Tibial artery (tissue), 4 donors: ENCODE measurements around the gene BCAS1.

ENCODE experiments used
- DNase-seq, 2 donors: peaks; one replicate each; pipeline ENCODE4 v3.0.0-alpha.2; 2019
- H3K27ac ChIP-seq, 2 donors: fragments of 200-600 bp; sonication (generic) in 1 of 2; 1 replicate in 1 of 2; 2 replicates in 1 of 2; pipeline ENCODE4 v1.5.1; 2018 to 2019; ENCODE audit warnings: mild to moderate bottlenecking in 1 of 2
- H3K27me3 ChIP-seq, 2 donors: fragments of 200-600 bp; sonication (generic) in 1 of 2; one replicate each; pipeline versions ENCODE4 v1.5.1 to v1.6.0; 2016 to 2019
- H3K36me3 ChIP-seq, 3 donors: fragments of 200-600 bp; sonication (generic) in 2 of 3; one replicate each; pipeline ENCODE4 v1.5.1; 2016 to 2019; ENCODE audit warnings: mild to moderate bottlenecking in 2 of 3
- H3K4me1 ChIP-seq, 4 donors: fragments of 200-600 bp; sonication (generic) in 2 of 4; 1 replicate in 3 of 4; 2 replicates in 1 of 4; pipeline ENCODE4 v1.5.1; 2016 to 2019
- H3K4me3 ChIP-seq, 2 donors: fragments of 200-600 bp; sonication (generic) in 1 of 2; 1 replicate in 1 of 2; 2 replicates in 1 of 2; pipeline ENCODE4 v1.5.1; 2018 to 2019; ENCODE audit warnings: mild to moderate bottlenecking in 2 of 2
- H3K9me3 ChIP-seq, 3 donors: fragments of 200-600 bp; sonication (generic) in 1 of 3; one replicate each; pipeline ENCODE4 v1.5.1; 2016 to 2019
- intact Hi-C: fragments of 100-400 bp; cut with DNase I; formaldehyde crosslinking; loops from one replicate; pipeline ENCODE4 v1.15.0; 2023; ENCODE audit warnings: low total_unique reads
- TF ChIP-seq, protein P1 (sequence below), 2 experiments: fragments of 200-600 bp in 1 of 2; fragments of 450-650 bp in 1 of 2; IDR thresholded peaks; one replicate each; pipeline ENCODE4 v1.5.1; 2017 to 2019; ENCODE audit warnings: antibody characterized with exemption in 2 of 2, mild to moderate bottlenecking in 1 of 2, moderate library complexity in 1 of 2

The BCAS1 gene

DNA sequence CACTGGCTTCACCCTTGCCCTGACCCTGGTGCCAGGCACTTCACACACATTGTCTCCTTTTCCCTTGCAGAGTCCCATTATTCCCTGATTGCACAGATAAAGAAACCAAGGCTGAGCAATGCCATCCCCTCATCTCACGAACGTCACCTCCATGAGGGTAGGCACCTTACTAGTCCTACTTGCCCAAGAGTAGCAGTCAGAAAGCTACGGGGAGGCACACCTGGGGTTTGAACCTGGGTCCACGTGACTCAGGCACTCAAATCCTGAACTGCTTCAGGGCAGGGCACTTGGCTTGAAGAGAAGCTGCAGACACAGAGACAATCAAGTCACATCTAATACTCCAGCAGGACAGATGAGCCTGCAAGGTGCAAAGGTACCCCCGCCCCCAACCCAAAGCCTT, 1.9 kb downstream of the BCAS1 start:
- intact Hi-C loops = no loop called here

DNA sequence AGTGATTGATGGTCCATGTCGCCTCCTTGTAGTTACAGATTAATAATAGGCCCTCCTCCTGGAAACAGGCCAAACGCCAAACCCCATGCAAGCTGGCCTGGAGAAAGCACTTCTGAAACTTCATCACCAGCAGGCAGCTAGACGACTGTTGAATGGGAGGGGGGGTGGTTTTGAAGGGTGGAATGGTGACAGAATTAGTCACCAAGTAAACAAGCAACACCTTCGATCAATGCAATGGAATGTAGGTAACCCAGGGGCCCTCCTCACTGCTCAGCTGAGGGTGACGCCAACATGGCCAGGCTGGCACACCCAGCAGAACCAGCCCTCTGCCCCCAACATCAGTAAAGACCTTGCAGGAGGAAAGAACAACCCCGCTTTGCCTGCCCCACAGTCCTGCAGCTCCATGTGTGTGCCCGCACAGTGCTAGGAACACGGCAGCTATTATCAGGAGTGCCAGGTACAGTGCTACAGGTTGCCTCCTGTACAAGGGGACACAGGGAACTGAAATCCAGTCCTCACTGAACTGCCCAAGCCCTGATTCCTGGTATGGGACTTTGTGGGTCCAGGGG, 2.7 kb downstream of the BCAS1 start:
- Histone ChIP-seq H3K4me1 (no peaks in the 10 kb centered on the region), H3K4me3 (no peak overlapping the region), H3K9me3 (no peaks in the 10 kb centered on the region), H3K36me3 (no peaks in the 10 kb centered on the region), H3K27ac (no peak overlapping the region), H3K27me3 (peaks cover 0 to 16% of the 10 kb centered on the region in 2 donors)
- no peak for DNase-seq
- TF ChIP-seq, protein P1, sequence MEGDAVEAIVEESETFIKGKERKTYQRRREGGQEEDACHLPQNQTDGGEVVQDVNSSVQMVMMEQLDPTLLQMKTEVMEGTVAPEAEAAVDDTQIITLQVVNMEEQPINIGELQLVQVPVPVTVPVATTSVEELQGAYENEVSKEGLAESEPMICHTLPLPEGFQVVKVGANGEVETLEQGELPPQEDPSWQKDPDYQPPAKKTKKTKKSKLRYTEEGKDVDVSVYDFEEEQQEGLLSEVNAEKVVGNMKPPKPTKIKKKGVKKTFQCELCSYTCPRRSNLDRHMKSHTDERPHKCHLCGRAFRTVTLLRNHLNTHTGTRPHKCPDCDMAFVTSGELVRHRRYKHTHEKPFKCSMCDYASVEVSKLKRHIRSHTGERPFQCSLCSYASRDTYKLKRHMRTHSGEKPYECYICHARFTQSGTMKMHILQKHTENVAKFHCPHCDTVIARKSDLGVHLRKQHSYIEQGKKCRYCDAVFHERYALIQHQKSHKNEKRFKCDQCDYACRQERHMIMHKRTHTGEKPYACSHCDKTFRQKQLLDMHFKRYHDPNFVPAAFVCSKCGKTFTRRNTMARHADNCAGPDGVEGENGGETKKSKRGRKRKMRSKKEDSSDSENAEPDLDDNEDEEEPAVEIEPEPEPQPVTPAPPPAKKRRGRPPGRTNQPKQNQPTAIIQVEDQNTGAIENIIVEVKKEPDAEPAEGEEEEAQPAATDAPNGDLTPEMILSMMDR (IDR thresholded peaks at IDR 0.05) = no peak
- intact Hi-C loops = no loop called here

More for the DNA sequence above, 1.9 kb downstream of the BCAS1 start:
- Histone ChIP-seq H3K4me1 (no peaks in the 10 kb centered on the region), H3K36me3 (no peaks in the 10 kb centered on the region), H3K27me3 (peaks cover 0 to 16% of the 10 kb centered on the region in 2 donors), H3K9me3 (no peaks in the 10 kb centered on the region), H3K27ac (no peak overlapping the region), H3K4me3 (no peak overlapping the region)
- no peak for DNase-seq
- TF ChIP-seq, protein P1 (IDR thresholded peaks at IDR 0.05) = no peak

DNA sequence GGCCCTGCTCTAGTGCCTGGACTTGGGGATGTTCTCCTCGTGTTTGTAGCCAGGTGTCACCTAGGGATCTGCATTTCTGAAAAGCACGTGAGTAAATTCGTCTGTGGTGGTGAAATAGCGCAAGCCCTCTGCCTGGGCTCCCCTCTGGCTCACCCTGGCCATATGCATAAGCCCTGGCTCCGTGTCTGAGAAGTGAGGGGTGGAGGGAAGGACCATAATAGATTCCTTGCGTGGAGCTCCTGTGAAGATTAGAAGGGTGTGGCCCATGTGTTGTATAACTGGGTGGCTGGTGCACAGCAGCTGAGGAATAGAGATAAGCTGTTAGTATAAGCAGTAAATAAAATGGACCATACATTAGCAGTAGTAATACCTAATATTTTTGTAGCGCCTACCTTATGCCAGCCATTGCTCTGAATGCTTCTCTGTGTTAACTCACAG, 4.8 kb downstream of the BCAS1 start:
- peaks cover 0 to 16% of the 10 kb centered on the region in 2 donors for H3K27me3 ChIP-seq
- no peak overlapping the region for H3K4me3 ChIP-seq
- intact Hi-C loops = no loop called here
- DNase-seq = no peak
- no peaks in the 10 kb centered on the region for H3K9me3 ChIP-seq
- H3K36me3 ChIP-seq = no peaks in the 10 kb centered on the region
- H3K4me1 ChIP-seq = no peaks in the 10 kb centered on the region
- TF ChIP-seq, protein P1 (IDR thresholded peaks at IDR 0.05) = no peak
- H3K27ac ChIP-seq = no peak overlapping the region

DNA sequence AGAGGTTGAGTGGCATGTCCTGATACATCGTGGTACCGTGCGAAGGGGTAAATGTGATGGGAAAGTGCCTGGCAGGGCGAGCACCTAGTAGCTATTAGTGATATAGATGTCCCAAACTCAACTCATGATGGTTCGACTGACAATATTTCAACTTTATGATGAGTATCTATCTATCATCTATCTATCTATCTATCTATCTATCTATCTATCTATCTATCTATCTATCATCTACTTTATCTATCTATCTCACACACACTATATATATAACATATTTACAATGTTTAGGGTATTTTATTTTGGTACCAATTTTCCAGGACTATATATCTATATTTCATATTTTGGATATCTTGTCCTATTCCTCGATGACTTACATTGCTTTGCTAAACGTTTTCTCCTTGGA, 5.5 kb downstream of the BCAS1 start:
- TF ChIP-seq, protein P1 (IDR thresholded peaks at IDR 0.05) = no peak
- H3K9me3 ChIP-seq = no peaks in the 10 kb centered on the region
- H3K27ac ChIP-seq = no peak overlapping the region
- H3K4me1 ChIP-seq = no peaks in the 10 kb centered on the region
- intact Hi-C loops = no loop called here
- no peaks in the 10 kb centered on the region for H3K36me3 ChIP-seq
- DNase-seq = no peak
- H3K4me3 ChIP-seq = no peak overlapping the region
- peaks cover 0 to 16% of the 10 kb centered on the region in 2 donors for H3K27me3 ChIP-seq

DNA sequence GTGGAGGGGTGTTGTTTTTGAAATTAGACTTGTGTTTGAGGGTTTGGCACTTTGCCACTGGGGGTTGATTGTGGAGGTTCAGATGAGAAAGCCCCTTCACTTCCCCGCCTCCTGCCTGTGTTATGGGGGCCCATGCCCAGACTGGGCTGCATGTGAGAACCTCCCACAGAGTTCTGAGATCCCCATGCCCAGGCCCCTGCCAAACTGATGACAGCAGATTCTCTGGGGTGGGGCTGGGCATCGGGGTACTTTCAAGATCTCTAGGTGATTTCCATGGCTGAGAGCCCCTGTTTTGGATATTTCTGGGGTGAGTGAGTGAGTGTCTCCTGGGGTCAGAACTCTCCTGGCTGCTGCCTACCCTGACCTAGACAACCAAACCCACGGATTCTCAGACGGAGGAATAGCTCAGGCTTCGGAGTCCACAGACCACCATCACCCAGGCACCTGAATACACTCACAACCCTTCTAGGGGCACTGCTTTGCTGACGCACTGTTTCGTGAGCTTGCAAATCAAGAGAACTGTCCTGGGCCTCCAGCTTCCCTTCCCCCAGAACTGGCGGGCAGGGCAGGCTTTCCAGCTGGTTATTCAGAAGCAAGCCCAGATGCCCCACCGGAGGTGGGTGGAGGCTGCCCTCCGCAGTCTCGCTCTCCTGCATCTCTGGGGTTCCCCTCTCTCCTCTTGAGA, 6.3 kb downstream of the BCAS1 start:
- TF ChIP-seq, protein P1 (IDR thresholded peaks at IDR 0.05) = no peak
- Histone ChIP-seq H3K27ac (no peak overlapping the region), H3K36me3 (no peaks in the 10 kb centered on the region), H3K9me3 (no peaks in the 10 kb centered on the region), H3K4me3 (no peak overlapping the region), H3K4me1 (no peaks in the 10 kb centered on the region), H3K27me3 (peaks cover 0 to 11% of the 10 kb centered on the region in 2 donors)
- intact Hi-C loops = no loop called here
- DNase-seq = no peak
